ENCODE results near the gene IFNAR2. TPM values are rescaled to one million over a fixed set of nuclear protein-coding genes. Genes with fewer than 3 reads are reported as not detected.

Gene IFNAR2
- total RNA-seq, 1 experiment from 2014 or later, result 8.8 TPM

GRCh38 chr21:33245289-33245918 lies 15.7 kb downstream of the IFNAR2 start:
- intact Hi-C loops (cut with micrococcal nuclease), result no loop called here
- no peaks in the 10 kb centered on the region for H3K27me3 Mint-ChIP-seq (ENCODE audit: insufficient read depth, unreplicated experiment)
- no peaks in the 10 kb centered on the region for H3K9me3 Mint-ChIP-seq (ENCODE audit: unreplicated experiment)
- CTCF ChIA-PET, result interaction anchor here (0.9 to 1.1 kb wide), 2 partner anchors 11 to 200 kb away, joined by 3 to 4 read pairs; no protein-coding TSS in a partner anchor
- POLR2A ChIA-PET, result no interaction called here
- peaks cover 71% of the 10 kb centered on the region for H3K36me3 Mint-ChIP-seq (ENCODE audit: insufficient read depth, unreplicated experiment)
- H3K4me1 Mint-ChIP-seq (ENCODE audit: insufficient read depth, unreplicated experiment), result no peaks in the 10 kb centered on the region
- no TSS peak for BruUV-seq (replicated peaks)
- no peak overlapping the region for H3K27ac Mint-ChIP-seq (ENCODE audit: low read depth, unreplicated experiment)
- no peak overlapping the region for H3K4me3 Mint-ChIP-seq (ENCODE audit: unreplicated experiment)
- DNase-seq (ENCODE audit: unreplicated experiment), result no peak
- TF ChIP-seq CTCF (IDR thresholded peaks at IDR 0.05; ENCODE audit: unreplicated experiment), result no peak

- no peaks in the 10 kb centered on the region for H3K4me1 Mint-ChIP-seq (ENCODE audit: insufficient read depth, unreplicated experiment)
- H3K27me3 Mint-ChIP-seq (ENCODE audit: insufficient read depth, unreplicated experiment), result no peaks in the 10 kb centered on the region
- TF ChIP-seq CTCF (IDR thresholded peaks at IDR 0.05; ENCODE audit: unreplicated experiment), result no peak
- BruUV-seq (replicated peaks), result no TSS peak
- no peaks in the 10 kb centered on the region for H3K9me3 Mint-ChIP-seq (ENCODE audit: unreplicated experiment)
- H3K36me3 Mint-ChIP-seq (ENCODE audit: insufficient read depth, unreplicated experiment), result peaks cover 82% of the 10 kb centered on the region
- ChIA-PET CTCF (interaction anchor here (1.1 kb wide), 1 partner anchor 12 kb away, joined by 3 read pairs; no protein-coding TSS in a partner anchor), POLR2A (interaction anchor here (0.7 kb wide), 1 partner anchor 43 kb away, joined by 3 read pairs; no protein-coding TSS in a partner anchor)
- intact Hi-C loops (cut with micrococcal nuclease), result no loop called here
- DNase-seq (ENCODE audit: unreplicated experiment), result no peak
- H3K4me3 Mint-ChIP-seq (ENCODE audit: unreplicated experiment), result no peak overlapping the region
- no peak overlapping the region for H3K27ac Mint-ChIP-seq (ENCODE audit: low read depth, unreplicated experiment)
These were observed 16.8 kb downstream of the IFNAR2 start for GRCh38 chr21:33246506-33246905.

- no peak overlapping the region for H3K4me3 Mint-ChIP-seq (ENCODE audit: unreplicated experiment)
- no peak for DNase-seq (ENCODE audit: unreplicated experiment)
- POLR2A ChIA-PET, result interaction anchor here (0.7 kb wide), 1 partner anchor 42 kb away, joined by 3 read pairs; no protein-coding TSS in a partner anchor
- H3K9me3 Mint-ChIP-seq (ENCODE audit: unreplicated experiment), result no peaks in the 10 kb centered on the region
- no peak overlapping the region for H3K27ac Mint-ChIP-seq (ENCODE audit: low read depth, unreplicated experiment)
- intact Hi-C loops (cut with micrococcal nuclease), result no loop called here
- no peaks in the 10 kb centered on the region for H3K27me3 Mint-ChIP-seq (ENCODE audit: insufficient read depth, unreplicated experiment)
- BruUV-seq (replicated peaks), result no TSS peak
- CTCF ChIA-PET, result interaction anchor here (0.6 kb wide), 1 partner anchor 346 kb away, joined by 3 read pairs; no protein-coding TSS in a partner anchor
- peaks cover 81% of the 10 kb centered on the region for H3K36me3 Mint-ChIP-seq (ENCODE audit: insufficient read depth, unreplicated experiment)
- no peak for TF ChIP-seq CTCF (IDR thresholded peaks at IDR 0.05; ENCODE audit: unreplicated experiment)
- no peaks in the 10 kb centered on the region for H3K4me1 Mint-ChIP-seq (ENCODE audit: insufficient read depth, unreplicated experiment)
These were observed 17.2 kb downstream of the IFNAR2 start for GRCh38 chr21:33246963-33247362.

DNA sequence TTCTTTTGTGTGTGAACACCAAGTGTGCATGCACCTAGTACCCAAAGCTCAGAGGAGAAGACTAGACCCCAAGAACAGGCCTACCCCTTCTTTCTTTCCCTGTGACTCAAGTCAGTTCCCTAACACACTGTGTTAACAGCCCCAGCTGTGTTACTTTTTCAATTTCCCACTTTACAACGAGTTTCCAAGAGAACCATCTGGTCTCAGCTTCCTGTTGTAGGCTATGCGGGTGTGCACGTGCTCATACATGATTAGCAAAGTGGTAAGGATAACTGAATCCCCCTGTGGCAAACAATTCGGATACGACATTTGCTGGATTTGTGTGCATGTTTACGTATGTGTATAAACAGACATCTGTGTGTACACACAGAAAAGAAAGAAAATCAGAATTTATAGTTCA lies 17.9 kb downstream of the IFNAR2 start:
- no peak for DNase-seq (ENCODE audit: unreplicated experiment)
- no TSS peak for BruUV-seq (replicated peaks)
- POLR2A ChIA-PET, result interaction anchor here (0.6 kb wide), 1 partner anchor 8 kb away, joined by 4 read pairs; no protein-coding TSS in a partner anchor
- peaks cover 81% of the 10 kb centered on the region for H3K36me3 Mint-ChIP-seq (ENCODE audit: insufficient read depth, unreplicated experiment)
- intact Hi-C loops (cut with micrococcal nuclease), result no loop called here
- CTCF ChIA-PET, result interaction anchor here (0.6 kb wide), 1 partner anchor 346 kb away, joined by 3 read pairs; no protein-coding TSS in a partner anchor
- no peak overlapping the region for H3K27ac Mint-ChIP-seq (ENCODE audit: low read depth, unreplicated experiment)
- H3K4me3 Mint-ChIP-seq (ENCODE audit: unreplicated experiment), result no peak overlapping the region
- no peaks in the 10 kb centered on the region for H3K4me1 Mint-ChIP-seq (ENCODE audit: insufficient read depth, unreplicated experiment)
- TF ChIP-seq CTCF (IDR thresholded peaks at IDR 0.05; ENCODE audit: unreplicated experiment), result no peak
- H3K9me3 Mint-ChIP-seq (ENCODE audit: unreplicated experiment), result no peaks in the 10 kb centered on the region
- no peaks in the 10 kb centered on the region for H3K27me3 Mint-ChIP-seq (ENCODE audit: insufficient read depth, unreplicated experiment)

All from MCF 10A (cell line).